GM23338 (cell line): ENCODE data around the gene TMEM221.

Experiments used
- CTCF ChIP-seq, 2 experiments: fragments of 200-600 bp in 1 of 2; sonication (generic) in 1 of 2; conservative IDR thresholded peaks; 2 replicates each; pipeline versions ENCODE4 v1.5.1 to v1.6.1; 2016 to 2017; ENCODE audit warnings: antibody characterized with exemption in 2 of 2, low read depth in 2 of 2, mild to moderate bottlenecking in 2 of 2, moderate library complexity in 1 of 2
- EZH2 ChIP-seq: fragments of 200-600 bp; sonication (generic); IDR thresholded peaks from one replicate; pipeline ENCODE4 v1.8.0; 2017; ENCODE audit warnings: antibody characterized with exemption, mild to moderate bottlenecking, low read depth; ENCODE audit not compliant: unreplicated experiment
- EZH2phosphoT487 ChIP-seq: fragments of 200-600 bp; sonication (generic); IDR thresholded peaks from one replicate; pipeline ENCODE4 v1.8.1; 2018; ENCODE audit warnings: antibody characterized with exemption; ENCODE audit not compliant: unreplicated experiment
- POLR2AphosphoS5 ChIP-seq: IDR thresholded peaks from 2 replicates; pipeline ENCODE4 v1.6.1; 2016; ENCODE audit warnings: antibody characterized with exemption, low read depth
- REST ChIP-seq: IDR thresholded peaks from one replicate; pipeline ENCODE4 v1.6.1; 2018; ENCODE audit warnings: antibody characterized with exemption; ENCODE audit not compliant: unreplicated experiment
- ZNF462 ChIP-seq: fragments of 250-450 bp; sonication (Bioruptor Pico); IDR thresholded peaks from 2 replicates; pipeline ENCODE4 v1.5.0; 2020; ENCODE audit warnings: mild to moderate bottlenecking, moderate library complexity

GRCh38 chr19:17421942-17422341, 26.5 kb downstream of the TMEM221 start:
- TF ChIP-seq EZH2 (no peak), EZH2phosphoT487 (no peak), POLR2AphosphoS5 (no peak), REST (no peak), CTCF (conservative IDR thresholded peaks at IDR 0.05; ENCODE audit: low read depth in 2 of 2) (no peak), ZNF462 (CRISPR knock-in tag) (no peak)
